HepG2 (cell line): ENCODE measurements around the gene PPP1R9B. TPM values are rescaled to one million over a fixed set of nuclear protein-coding genes. Genes with fewer than 3 reads are reported as not detected.

Source experiments
- ATM ChIP-seq: fragments of 450-650 bp; IDR thresholded peaks from 2 replicates; pipeline ENCODE4 v1.7.1; 2017; ENCODE audit warnings: mild to moderate bottlenecking, borderline replicate concordance
- DMTF1 ChIP-seq: sonication (generic); formaldehyde crosslinking; IDR thresholded peaks from 2 replicates; pipeline ENCODE4 v1.4.0; 2020; ENCODE audit warnings: mild to moderate bottlenecking, missing genetic modification reagents
- FOXP1 ChIP-seq, 2 experiments: fragments of 450-650 bp in 1 of 2; IDR thresholded peaks; 2 replicates each; pipeline ENCODE4 v1.6.1; 2017 to 2018; ENCODE audit warnings: antibody characterized with exemption in 1 of 2
- KLF15 ChIP-seq: sonication (generic); formaldehyde crosslinking; IDR thresholded peaks from 2 replicates; pipeline ENCODE4 v1.8.1; 2023; ENCODE audit warnings: borderline replicate concordance, mild to moderate bottlenecking, inconsistent platforms, missing genetic modification reagents, mixed read lengths
- PHF8 ChIP-seq: sonication (generic); formaldehyde crosslinking; IDR thresholded peaks from 2 replicates; pipeline ENCODE4 v1.5.0; 2020; ENCODE audit warnings: missing genetic modification reagents
- RFXAP ChIP-seq: sonication (generic); formaldehyde crosslinking; IDR thresholded peaks from 2 replicates; pipeline ENCODE4 v1.4.0; 2020; ENCODE audit warnings: missing genetic modification reagents, borderline replicate concordance
- TBL1XR1 ChIP-seq: fragments of 150-350 bp; IDR thresholded peaks from 2 replicates; pipeline ENCODE4 v1.6.1; 2014; ENCODE audit warnings: borderline replicate concordance, low read length; ENCODE audit not compliant: partially characterized antibody
- ZBTB40 ChIP-seq, 2 experiments: fragments of 450-650 bp in 1 of 2; sonication (generic) in 1 of 2; formaldehyde crosslinking in 1 of 2; IDR thresholded peaks; 2 replicates each; pipeline versions ENCODE4 v1.6.1 to v1.8.0; 2016 to 2022; ENCODE audit warnings: antibody characterized with exemption in 1 of 2, mild to moderate bottlenecking in 1 of 2, missing genetic modification reagents in 1 of 2
- ZNF687 ChIP-seq: sonication (generic); formaldehyde crosslinking; IDR thresholded peaks from 2 replicates; pipeline ENCODE4 v1.5.1; 2020; ENCODE audit warnings: mild to moderate bottlenecking, missing genetic modification reagents, moderate library complexity
- polyA plus RNA-seq, 8 experiments: library from polyadenylated mRNA; depleted of rRNA in 3 of 8; stranded (reverse) in 7 of 8; unstranded in 1 of 8; fragments of >200 nt; fragmentation: Illumina TruSeq in 4 of 8; extraction: Trizol in 4 of 8; gene quantifications; 2 replicates each; pipeline versions ENCODE4 v1.2.1 to v1.2.3, GENCODE V29; 2011 to 2016; ENCODE audit warnings: low read depth in 4 of 8, missing spikeins in 1 of 8, mixed read lengths in 1 of 8; ENCODE audit not compliant: insufficient read depth in 1 of 8
- total RNA-seq, 5 experiments: library from RNA; depleted of rRNA; stranded (reverse); fragments of >200 nt; fragmentation: Illumina TruSeq; extraction: Trizol; gene quantifications; 2 replicates each; pipeline ENCODE4 v1.2.3, GENCODE V29; 2016; ENCODE audit warnings: low read depth in 1 of 5

The PPP1R9B gene
- total and polyA plus RNA-seq, 2 of the 13 experiments (the other 11 are each of a cell fraction or from before 2014, with no cell fraction given), result 9.4 to 15.8 TPM

GRCh38 chr17:50149417-50150353 lies 792 bp downstream of the PPP1R9B start (continued):
- no peak for TF ChIP-seq TBL1XR1
- no peak for TF ChIP-seq ZBTB40 (IDR thresholded peaks at IDR 0.05)
- TF ChIP-seq ZBTB40 (CRISPR knock-in tag; IDR thresholded peaks at IDR 0.05), result peak; percentile 41; the same call in 1 of the 2 replicates
- no peak for TF ChIP-seq ATM
- no peak for TF ChIP-seq DMTF1 (CRISPR knock-in tag)
- peak; percentile 74; the same call in 1 of the 2 replicates for TF ChIP-seq KLF15 (CRISPR knock-in tag)
- peak; percentile 93 for TF ChIP-seq ZNF687
- TF ChIP-seq FOXP1 (IDR thresholded peaks at IDR 0.05), result no peak
- no peak for TF ChIP-seq FOXP1 (CRISPR knock-in tag; IDR thresholded peaks at IDR 0.05)
- TF ChIP-seq PHF8, result peak; percentile 51
- peak; percentile 66; the same call in 1 of the 2 replicates for TF ChIP-seq RFXAP (CRISPR knock-in tag)
